ENCODE measurements around the gene OLA1. TPM values are rescaled to one million over a fixed set of nuclear protein-coding genes. Genes with fewer than 3 reads are reported as not detected.

OLA1 gene
- total RNA-seq, 1 donor from 2014 or later = 65.7 TPM

GRCh38 chr2:174051068-174051467, 197.3 kb downstream of the OLA1 start:
- Histone ChIP-seq H3K36me3 (no peaks in the 10 kb centered on the region), H3K4me1 (peaks cover 33% of the 10 kb centered on the region), H3K27ac (replicated peaks) (peak overlapping the region; percentile 22), H3K4me3 (no peak overlapping the region), H3K27me3 (ENCODE audit: low read depth) (no peaks in the 10 kb centered on the region), H3K9me3 (replicated peaks) (no peaks in the 10 kb centered on the region)
- TF ChIP-seq, protein P1, sequence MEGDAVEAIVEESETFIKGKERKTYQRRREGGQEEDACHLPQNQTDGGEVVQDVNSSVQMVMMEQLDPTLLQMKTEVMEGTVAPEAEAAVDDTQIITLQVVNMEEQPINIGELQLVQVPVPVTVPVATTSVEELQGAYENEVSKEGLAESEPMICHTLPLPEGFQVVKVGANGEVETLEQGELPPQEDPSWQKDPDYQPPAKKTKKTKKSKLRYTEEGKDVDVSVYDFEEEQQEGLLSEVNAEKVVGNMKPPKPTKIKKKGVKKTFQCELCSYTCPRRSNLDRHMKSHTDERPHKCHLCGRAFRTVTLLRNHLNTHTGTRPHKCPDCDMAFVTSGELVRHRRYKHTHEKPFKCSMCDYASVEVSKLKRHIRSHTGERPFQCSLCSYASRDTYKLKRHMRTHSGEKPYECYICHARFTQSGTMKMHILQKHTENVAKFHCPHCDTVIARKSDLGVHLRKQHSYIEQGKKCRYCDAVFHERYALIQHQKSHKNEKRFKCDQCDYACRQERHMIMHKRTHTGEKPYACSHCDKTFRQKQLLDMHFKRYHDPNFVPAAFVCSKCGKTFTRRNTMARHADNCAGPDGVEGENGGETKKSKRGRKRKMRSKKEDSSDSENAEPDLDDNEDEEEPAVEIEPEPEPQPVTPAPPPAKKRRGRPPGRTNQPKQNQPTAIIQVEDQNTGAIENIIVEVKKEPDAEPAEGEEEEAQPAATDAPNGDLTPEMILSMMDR (IDR thresholded peaks at IDR 0.05; ENCODE audit: borderline replicate concordance) = no peak
- DNase-seq = no peak
- intact Hi-C loops (cut with micrococcal nuclease) = no loop called here

GRCh38 chr2:174049895-174050294, 198.4 kb downstream of the OLA1 start:
- Histone ChIP-seq H3K27me3 (ENCODE audit: low read depth) (no peaks in the 10 kb centered on the region), H3K9me3 (replicated peaks) (no peaks in the 10 kb centered on the region), H3K4me3 (no peak overlapping the region), H3K36me3 (no peaks in the 10 kb centered on the region), H3K27ac (replicated peaks) (no peak overlapping the region), H3K4me1 (peaks cover 33% of the 10 kb centered on the region)
- DNase-seq = no peak
- intact Hi-C loops (cut with micrococcal nuclease) = loop anchor here (10.0 kb wide), 1 partner anchor 165 kb away; no protein-coding TSS in a partner anchor
- TF ChIP-seq, protein P1 (IDR thresholded peaks at IDR 0.05; ENCODE audit: borderline replicate concordance) = no peak

DNA sequence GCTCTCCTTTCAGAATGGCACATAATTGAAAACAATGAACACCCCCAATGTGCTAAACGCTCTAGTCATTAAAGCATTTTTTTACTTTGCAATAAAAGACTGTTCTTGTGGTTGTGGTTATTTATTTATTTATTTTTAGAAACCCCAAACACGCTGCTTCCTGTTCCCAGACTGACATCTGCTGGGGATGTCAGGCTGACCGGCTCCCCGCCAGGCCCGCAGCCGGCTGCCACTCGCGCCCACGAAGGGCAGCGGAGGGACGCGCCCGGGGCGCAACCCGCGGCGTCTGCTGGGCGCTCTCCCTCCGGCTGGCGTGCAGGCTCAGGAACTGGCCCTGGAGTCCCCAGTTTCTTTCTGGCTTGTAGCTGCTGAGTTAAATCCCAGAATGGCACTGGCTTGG, 200.1 kb downstream of the OLA1 start:
- peaks cover 17% of the 10 kb centered on the region for H3K4me1 ChIP-seq
- TF ChIP-seq, protein P1 (IDR thresholded peaks at IDR 0.05; ENCODE audit: borderline replicate concordance) = peak; percentile 27
- no peak for DNase-seq
- H3K36me3 ChIP-seq = no peaks in the 10 kb centered on the region
- no peak overlapping the region for H3K4me3 ChIP-seq
- no peaks in the 10 kb centered on the region for H3K9me3 ChIP-seq (replicated peaks)
- intact Hi-C loops (cut with micrococcal nuclease) = loop anchor here (10.0 kb wide), 1 partner anchor 163 kb away; no protein-coding TSS in a partner anchor
- H3K27me3 ChIP-seq (ENCODE audit: low read depth) = no peaks in the 10 kb centered on the region
- H3K27ac ChIP-seq (replicated peaks) = no peak overlapping the region

- Histone ChIP-seq H3K9me3 (replicated peaks) (no peaks in the 10 kb centered on the region), H3K4me3 (no peak overlapping the region), H3K36me3 (no peaks in the 10 kb centered on the region), H3K4me1 (peaks cover 16% of the 10 kb centered on the region), H3K27ac (replicated peaks) (no peak overlapping the region), H3K27me3 (ENCODE audit: low read depth) (no peaks in the 10 kb centered on the region)
- no peak for DNase-seq
- TF ChIP-seq, protein P1 (IDR thresholded peaks at IDR 0.05; ENCODE audit: borderline replicate concordance) = no peak
- intact Hi-C loops (cut with micrococcal nuclease) = loop anchor here (10.0 kb wide), 1 partner anchor 163 kb away; no protein-coding TSS in a partner anchor
Measured at GRCh38 chr2:174047746-174048145, 200.6 kb downstream of the OLA1 start.

GRCh38 chr2:174046172-174046571, 202.2 kb downstream of the OLA1 start:
- no peak for DNase-seq
- Histone ChIP-seq H3K9me3 (replicated peaks) (no peaks in the 10 kb centered on the region), H3K27me3 (ENCODE audit: low read depth) (no peaks in the 10 kb centered on the region), H3K36me3 (no peaks in the 10 kb centered on the region), H3K27ac (replicated peaks) (no peak overlapping the region), H3K4me1 (peaks cover under 1% of the 10 kb centered on the region), H3K4me3 (no peak overlapping the region)
- intact Hi-C loops (cut with micrococcal nuclease) = loop anchor here (10.0 kb wide), 1 partner anchor 161 kb away; no protein-coding TSS in a partner anchor
- TF ChIP-seq, protein P1 (IDR thresholded peaks at IDR 0.05; ENCODE audit: borderline replicate concordance) = no peak
